HEK293 (cell line): ENCODE measurements around the gene APCDD1.
A peak's percentile ranks its signal among the peaks of the same experiment; 100 is the strongest.

Experiments used
- GLIS2 ChIP-seq: fragments of 450-650 bp; formaldehyde crosslinking; IDR thresholded peaks from 2 replicates; pipeline ENCODE4 v1.5.1; 2016; ENCODE audit warnings: missing biosample characterization, missing genetic modification characterization
- KLF10 ChIP-seq: fragments of 450-650 bp; IDR thresholded peaks from 2 replicates; pipeline ENCODE4 v1.5.1; 2018; ENCODE audit warnings: missing biosample characterization, mild to moderate bottlenecking, missing genetic modification characterization
- SALL2 ChIP-seq: fragments of 450-650 bp; formaldehyde crosslinking; IDR thresholded peaks from 2 replicates; pipeline ENCODE4 v1.5.0; 2017; ENCODE audit warnings: missing biosample characterization, mild to moderate bottlenecking, missing genetic modification characterization, borderline replicate concordance
- SCRT2 ChIP-seq: fragments of 450-650 bp; formaldehyde crosslinking; IDR thresholded peaks from 2 replicates; pipeline ENCODE4 v1.5.1; 2016; ENCODE audit warnings: missing biosample characterization, missing genetic modification characterization
- ZEB2 ChIP-seq: fragments of 450-650 bp; formaldehyde crosslinking; IDR thresholded peaks from 2 replicates; pipeline ENCODE4 v1.5.1; 2016; ENCODE audit warnings: missing biosample characterization, missing genetic modification characterization
- ZFHX2 ChIP-seq: fragments of 450-650 bp; formaldehyde crosslinking; conservative IDR thresholded peaks from 2 replicates; pipeline ENCODE4 v1.5.1; 2016; ENCODE audit warnings: missing biosample characterization, missing genetic modification characterization
- ZNF112 ChIP-seq: fragments of 450-650 bp; formaldehyde crosslinking; IDR thresholded peaks from 2 replicates; pipeline ENCODE4 v1.5.0; 2017; ENCODE audit warnings: missing biosample characterization, missing genetic modification characterization
- ZNF114 ChIP-seq: fragments of 450-650 bp; formaldehyde crosslinking; IDR thresholded peaks from 2 replicates; pipeline ENCODE4 v1.5.0; 2017; ENCODE audit warnings: missing biosample characterization, missing genetic modification characterization
- ZNF174 ChIP-seq: fragments of 450-650 bp; formaldehyde crosslinking; IDR thresholded peaks from 2 replicates; pipeline ENCODE4 v1.5.0; 2017; ENCODE audit warnings: missing biosample characterization, mild to moderate bottlenecking, missing genetic modification characterization
- ZNF214 ChIP-seq: fragments of 450-650 bp; formaldehyde crosslinking; IDR thresholded peaks from 2 replicates; pipeline ENCODE4 v1.5.1; 2017; ENCODE audit warnings: missing biosample characterization, mild to moderate bottlenecking, missing genetic modification characterization, borderline replicate concordance
- ZNF239 ChIP-seq: fragments of 450-650 bp; formaldehyde crosslinking; IDR thresholded peaks from 2 replicates; pipeline ENCODE4 v1.5.1; 2016; ENCODE audit warnings: missing biosample characterization, missing genetic modification characterization
- ZNF311 ChIP-seq: fragments of 450-650 bp; formaldehyde crosslinking; IDR thresholded peaks from 2 replicates; pipeline ENCODE4 v1.5.1; 2017; ENCODE audit warnings: missing biosample characterization, missing genetic modification characterization, borderline replicate concordance
- ZNF350 ChIP-seq: fragments of 450-650 bp; formaldehyde crosslinking; IDR thresholded peaks from 2 replicates; pipeline ENCODE4 v1.5.0; 2017; ENCODE audit warnings: missing biosample characterization, mild to moderate bottlenecking, missing genetic modification characterization
- ZNF391 ChIP-seq: fragments of 450-650 bp; formaldehyde crosslinking; IDR thresholded peaks from 2 replicates; pipeline ENCODE4 v1.5.1; 2016; ENCODE audit warnings: low read depth, missing biosample characterization, missing genetic modification characterization, borderline replicate concordance
- ZNF404 ChIP-seq: fragments of 450-650 bp; formaldehyde crosslinking; IDR thresholded peaks from 2 replicates; pipeline ENCODE4 v1.5.1; 2017; ENCODE audit warnings: missing biosample characterization, missing genetic modification characterization
- ZNF416 ChIP-seq: fragments of 450-650 bp; formaldehyde crosslinking; IDR thresholded peaks from 2 replicates; pipeline ENCODE4 v1.5.1; 2016; ENCODE audit warnings: missing biosample characterization, missing genetic modification characterization
- ZNF426 ChIP-seq: fragments of 450-650 bp; formaldehyde crosslinking; IDR thresholded peaks from 2 replicates; pipeline ENCODE4 v1.5.1; 2017; ENCODE audit warnings: missing biosample characterization, missing genetic modification characterization, mild to moderate bottlenecking, inconsistent platforms, moderate library complexity
- ZNF501 ChIP-seq: fragments of 450-650 bp; formaldehyde crosslinking; IDR thresholded peaks from 2 replicates; pipeline ENCODE4 v1.5.1; 2016; ENCODE audit warnings: missing biosample characterization, missing genetic modification characterization
- ZNF510 ChIP-seq: fragments of 450-650 bp; formaldehyde crosslinking; IDR thresholded peaks from 2 replicates; pipeline ENCODE4 v1.5.1; 2018; ENCODE audit warnings: mild to moderate bottlenecking, missing genetic modification characterization, missing biosample characterization; ENCODE audit not compliant: insufficient replicate concordance
- ZNF548 ChIP-seq: fragments of 450-650 bp; formaldehyde crosslinking; IDR thresholded peaks from 2 replicates; pipeline ENCODE4 v1.5.1; 2016; ENCODE audit warnings: missing biosample characterization, missing genetic modification characterization
- ZNF571 ChIP-seq: fragments of 450-650 bp; formaldehyde crosslinking; IDR thresholded peaks from 2 replicates; pipeline ENCODE4 v1.5.0; 2017; ENCODE audit warnings: missing biosample characterization, missing genetic modification characterization
- ZNF585B ChIP-seq: fragments of 450-650 bp; formaldehyde crosslinking; IDR thresholded peaks from 2 replicates; pipeline ENCODE4 v1.5.1; 2016; ENCODE audit warnings: missing biosample characterization, missing genetic modification characterization
- ZNF629 ChIP-seq: fragments of 450-650 bp; formaldehyde crosslinking; IDR thresholded peaks from 2 replicates; pipeline ENCODE4 v1.5.1; 2017; ENCODE audit warnings: missing biosample characterization, missing genetic modification characterization
- ZNF664 ChIP-seq: fragments of 450-650 bp; formaldehyde crosslinking; IDR thresholded peaks from 2 replicates; pipeline ENCODE4 v1.5.1; 2016; ENCODE audit warnings: missing biosample characterization, missing genetic modification characterization
- ZSCAN30 ChIP-seq: fragments of 450-650 bp; IDR thresholded peaks from 2 replicates; pipeline ENCODE4 v1.5.1; 2018; ENCODE audit warnings: missing biosample characterization, mild to moderate bottlenecking, missing genetic modification characterization, moderate library complexity
- TF ChIP-seq, protein P1 (sequence below): fragments of 450-650 bp; formaldehyde crosslinking; IDR thresholded peaks from 2 replicates; pipeline ENCODE4 v1.5.1; 2016; ENCODE audit warnings: missing biosample characterization, missing genetic modification characterization, borderline replicate concordance
- TF ChIP-seq, protein P2 (sequence below): IDR thresholded peaks from 2 replicates; pipeline ENCODE4 v1.6.1; 2011; ENCODE audit warnings: mild to moderate bottlenecking, low read depth, low read length, borderline replicate concordance
- TF ChIP-seq, protein P3 (sequence below): fragments of 450-650 bp; formaldehyde crosslinking; IDR thresholded peaks from 2 replicates; pipeline ENCODE4 v1.5.1; 2016; ENCODE audit warnings: missing biosample characterization, missing genetic modification characterization
- TF ChIP-seq, protein P4 (sequence below): fragments of 450-650 bp; formaldehyde crosslinking; IDR thresholded peaks from 2 replicates; pipeline ENCODE4 v1.5.1; 2016; ENCODE audit warnings: missing biosample characterization, missing genetic modification characterization
- TF ChIP-seq, protein P5 (sequence below): fragments of 450-650 bp; formaldehyde crosslinking; IDR thresholded peaks from 2 replicates; pipeline ENCODE4 v1.5.1; 2016; ENCODE audit warnings: missing biosample characterization, missing genetic modification characterization

APCDD1 gene

DNA sequence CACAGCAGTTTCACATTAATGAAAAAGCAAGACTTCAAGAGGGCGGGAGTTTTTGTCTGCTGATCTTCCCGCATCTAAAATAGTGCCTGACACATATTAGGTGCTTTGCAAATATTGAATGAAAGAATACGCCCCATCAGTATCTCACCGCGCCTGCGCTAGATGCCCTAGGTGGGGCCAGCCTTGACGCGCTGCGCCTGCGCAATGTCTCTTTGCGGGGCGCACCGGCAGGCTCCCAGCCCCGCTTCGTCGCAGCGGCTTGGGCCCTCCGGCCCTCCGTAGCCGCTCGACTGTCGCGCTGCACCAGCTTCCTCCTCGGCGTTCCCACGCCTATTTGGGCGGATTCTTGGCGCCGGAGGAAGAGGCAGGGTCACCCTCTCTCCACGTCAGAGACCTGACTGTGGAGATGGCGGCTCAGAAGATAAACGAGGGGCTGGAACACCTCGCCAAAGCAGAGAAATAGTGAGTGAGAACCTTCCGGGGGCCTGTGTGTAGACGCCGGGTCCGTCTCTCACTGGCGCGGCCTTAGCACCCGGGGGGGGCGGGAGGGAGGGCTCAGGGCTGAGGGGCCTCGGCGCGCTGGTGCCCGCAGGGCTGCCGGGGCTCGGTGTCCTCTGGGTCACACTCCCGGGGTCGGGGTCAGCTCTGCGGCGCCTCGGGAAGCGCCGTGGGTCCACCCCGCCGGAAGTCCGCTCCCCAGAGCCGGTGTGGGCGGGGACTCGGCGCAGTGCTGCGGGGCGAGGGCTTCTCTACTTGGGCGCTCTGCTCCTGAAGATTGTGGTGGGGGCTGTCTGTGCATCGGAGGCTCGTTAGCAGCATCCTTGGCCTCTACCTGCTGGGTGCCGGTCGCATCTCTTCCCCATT is 71.5 kb downstream of the APCDD1 start, which contains the start of gene NAPG (continued):
- no peak for TF ChIP-seq ZNF214 (tag by site-specific recombination)
- TF ChIP-seq ZNF585B (tag by site-specific recombination) = no peak
- no peak for TF ChIP-seq ZNF114 (tag by site-specific recombination)
- no peak for TF ChIP-seq SALL2
- TF ChIP-seq ZNF510 (tag by site-specific recombination) = no peak
- TF ChIP-seq ZNF664 (tag by site-specific recombination) = no peak
- peak; percentile 41 for TF ChIP-seq GLIS2 (tag by site-specific recombination)
- TF ChIP-seq ZNF391 (tag by site-specific recombination) = no peak
- no peak for TF ChIP-seq ZNF501 (tag by site-specific recombination)
- TF ChIP-seq ZNF426 (tag by site-specific recombination) = no peak
- no peak for TF ChIP-seq ZNF350 (tag by site-specific recombination)
- no peak for TF ChIP-seq ZNF311 (tag by site-specific recombination)
- no peak for TF ChIP-seq ZNF416 (tag by site-specific recombination)
- no peak for TF ChIP-seq ZNF548
- TF ChIP-seq ZNF404 = no peak
- TF ChIP-seq, protein P1, sequence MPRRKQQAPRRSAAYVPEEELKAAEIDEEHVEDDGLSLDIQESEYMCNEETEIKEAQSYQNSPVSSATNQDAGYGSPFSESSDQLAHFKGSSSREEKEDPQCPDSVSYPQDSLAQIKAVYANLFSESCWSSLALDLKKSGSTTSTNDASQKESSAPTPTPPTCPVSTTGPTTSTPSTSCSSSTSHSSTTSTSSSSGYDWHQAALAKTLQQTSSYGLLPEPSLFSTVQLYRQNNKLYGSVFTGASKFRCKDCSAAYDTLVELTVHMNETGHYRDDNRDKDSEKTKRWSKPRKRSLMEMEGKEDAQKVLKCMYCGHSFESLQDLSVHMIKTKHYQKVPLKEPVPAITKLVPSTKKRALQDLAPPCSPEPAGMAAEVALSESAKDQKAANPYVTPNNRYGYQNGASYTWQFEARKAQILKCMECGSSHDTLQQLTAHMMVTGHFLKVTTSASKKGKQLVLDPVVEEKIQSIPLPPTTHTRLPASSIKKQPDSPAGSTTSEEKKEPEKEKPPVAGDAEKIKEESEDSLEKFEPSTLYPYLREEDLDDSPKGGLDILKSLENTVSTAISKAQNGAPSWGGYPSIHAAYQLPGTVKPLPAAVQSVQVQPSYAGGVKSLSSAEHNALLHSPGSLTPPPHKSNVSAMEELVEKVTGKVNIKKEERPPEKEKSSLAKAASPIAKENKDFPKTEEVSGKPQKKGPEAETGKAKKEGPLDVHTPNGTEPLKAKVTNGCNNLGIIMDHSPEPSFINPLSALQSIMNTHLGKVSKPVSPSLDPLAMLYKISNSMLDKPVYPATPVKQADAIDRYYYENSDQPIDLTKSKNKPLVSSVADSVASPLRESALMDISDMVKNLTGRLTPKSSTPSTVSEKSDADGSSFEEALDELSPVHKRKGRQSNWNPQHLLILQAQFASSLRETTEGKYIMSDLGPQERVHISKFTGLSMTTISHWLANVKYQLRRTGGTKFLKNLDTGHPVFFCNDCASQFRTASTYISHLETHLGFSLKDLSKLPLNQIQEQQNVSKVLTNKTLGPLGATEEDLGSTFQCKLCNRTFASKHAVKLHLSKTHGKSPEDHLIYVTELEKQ = no peak
- TF ChIP-seq ZNF174 (tag by site-specific recombination) = no peak
- TF ChIP-seq ZNF571 (tag by site-specific recombination) = no peak
- TF ChIP-seq, protein P2, sequence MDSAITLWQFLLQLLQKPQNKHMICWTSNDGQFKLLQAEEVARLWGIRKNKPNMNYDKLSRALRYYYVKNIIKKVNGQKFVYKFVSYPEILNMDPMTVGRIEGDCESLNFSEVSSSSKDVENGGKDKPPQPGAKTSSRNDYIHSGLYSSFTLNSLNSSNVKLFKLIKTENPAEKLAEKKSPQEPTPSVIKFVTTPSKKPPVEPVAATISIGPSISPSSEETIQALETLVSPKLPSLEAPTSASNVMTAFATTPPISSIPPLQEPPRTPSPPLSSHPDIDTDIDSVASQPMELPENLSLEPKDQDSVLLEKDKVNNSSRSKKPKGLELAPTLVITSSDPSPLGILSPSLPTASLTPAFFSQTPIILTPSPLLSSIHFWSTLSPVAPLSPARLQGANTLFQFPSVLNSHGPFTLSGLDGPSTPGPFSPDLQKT = no peak
- TF ChIP-seq KLF10 (tag by site-specific recombination) = no peak
- TF ChIP-seq, protein P3, sequence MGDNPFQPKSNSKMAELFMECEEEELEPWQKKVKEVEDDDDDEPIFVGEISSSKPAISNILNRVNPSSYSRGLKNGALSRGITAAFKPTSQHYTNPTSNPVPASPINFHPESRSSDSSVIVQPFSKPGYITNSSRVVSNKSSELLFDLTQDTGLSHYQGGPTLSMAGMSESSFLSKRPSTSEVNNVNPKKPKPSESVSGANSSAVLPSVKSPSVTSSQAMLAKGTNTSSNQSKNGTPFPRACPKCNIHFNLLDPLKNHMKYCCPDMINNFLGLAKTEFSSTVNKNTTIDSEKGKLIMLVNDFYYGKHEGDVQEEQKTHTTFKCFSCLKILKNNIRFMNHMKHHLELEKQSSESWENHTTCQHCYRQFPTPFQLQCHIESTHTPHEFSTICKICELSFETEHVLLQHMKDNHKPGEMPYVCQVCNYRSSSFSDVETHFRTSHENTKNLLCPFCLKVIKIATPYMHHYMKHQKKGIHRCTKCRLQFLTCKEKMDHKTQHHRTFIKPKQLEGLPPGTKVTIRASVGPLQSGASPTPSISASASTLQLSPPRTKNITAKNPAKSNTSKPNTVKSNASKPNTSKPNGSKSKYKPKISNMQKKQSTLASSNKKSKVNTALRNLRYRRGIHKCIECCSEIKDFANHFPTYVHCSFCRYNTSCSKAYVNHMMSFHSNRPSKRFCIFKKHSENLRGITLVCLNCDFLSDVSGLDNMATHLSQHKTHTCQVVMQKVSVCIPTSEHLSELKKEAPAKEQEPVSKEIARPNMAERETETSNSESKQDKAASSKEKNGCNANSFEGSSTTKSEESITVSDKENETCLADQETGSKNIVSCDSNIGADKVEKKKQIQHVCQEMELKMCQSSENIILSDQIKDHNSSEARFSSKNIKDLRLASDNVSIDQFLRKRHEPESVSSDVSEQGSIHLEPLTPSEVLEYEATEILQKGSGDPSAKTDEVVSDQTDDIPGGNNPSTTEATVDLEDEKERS (tag by site-specific recombination) = no peak
- no peak for TF ChIP-seq ZNF239 (tag by site-specific recombination)
- TF ChIP-seq ZNF629 (tag by site-specific recombination) = 0 out of 2 replicates have a peak, but pooled peaks have one; percentile 19
- TF ChIP-seq SCRT2 = no peak
- TF ChIP-seq, protein P4, sequence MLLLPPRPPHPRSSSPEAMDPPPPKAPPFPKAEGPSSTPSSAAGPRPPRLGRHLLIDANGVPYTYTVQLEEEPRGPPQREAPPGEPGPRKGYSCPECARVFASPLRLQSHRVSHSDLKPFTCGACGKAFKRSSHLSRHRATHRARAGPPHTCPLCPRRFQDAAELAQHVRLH (tag by site-specific recombination) = no peak
- TF ChIP-seq, protein P5, sequence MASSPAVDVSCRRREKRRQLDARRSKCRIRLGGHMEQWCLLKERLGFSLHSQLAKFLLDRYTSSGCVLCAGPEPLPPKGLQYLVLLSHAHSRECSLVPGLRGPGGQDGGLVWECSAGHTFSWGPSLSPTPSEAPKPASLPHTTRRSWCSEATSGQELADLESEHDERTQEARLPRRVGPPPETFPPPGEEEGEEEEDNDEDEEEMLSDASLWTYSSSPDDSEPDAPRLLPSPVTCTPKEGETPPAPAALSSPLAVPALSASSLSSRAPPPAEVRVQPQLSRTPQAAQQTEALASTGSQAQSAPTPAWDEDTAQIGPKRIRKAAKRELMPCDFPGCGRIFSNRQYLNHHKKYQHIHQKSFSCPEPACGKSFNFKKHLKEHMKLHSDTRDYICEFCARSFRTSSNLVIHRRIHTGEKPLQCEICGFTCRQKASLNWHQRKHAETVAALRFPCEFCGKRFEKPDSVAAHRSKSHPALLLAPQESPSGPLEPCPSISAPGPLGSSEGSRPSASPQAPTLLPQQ (tag by site-specific recombination) = peak; percentile 96
- TF ChIP-seq ZSCAN30 (tag by site-specific recombination) = no peak
- TF ChIP-seq ZFHX2 (tag by site-specific recombination) = peak; percentile 62; the same call in 1 of the 2 replicates
- 0 out of 2 replicates have a peak, but pooled peaks have one; percentile 20 for TF ChIP-seq ZEB2 (tag by site-specific recombination)
- TF ChIP-seq ZNF112 (tag by site-specific recombination) = no peak
